ENCODE measurements around the gene SKAP1. TPM values are rescaled to one million over a fixed set of nuclear protein-coding genes. Genes with fewer than 3 reads are reported as not detected.

SKAP1 gene
- total and polyA plus RNA-seq, 8 donors: 1.2 to 3.0 (median 1.8) TPM

- no peak for ATAC-seq
- TF ChIP-seq CTCF (IDR thresholded peaks at IDR 0.05): no peak
- no peak for DNase-seq
- intact Hi-C loops (cut with DNase I): no loop called here
- Histone ChIP-seq H3K36me3 (no peaks in the 10 kb centered on the region), H3K27ac (peak overlapping the region in 1 of 2 donors; percentile 29), H3K27me3 (peaks cover 0 to 30% of the 10 kb centered on the region in 2 donors), H3K4me1 (no peaks in the 10 kb centered on the region), H3K4me3 (no peak overlapping the region), H3K9me3 (no peaks in the 10 kb centered on the region)
These were observed 11.8 kb upstream of the SKAP1 start for GRCh38 chr17:48441862-48442261.

- no peak for TF ChIP-seq CTCF (IDR thresholded peaks at IDR 0.05)
- H3K27ac ChIP-seq: no peak overlapping the region
These were observed 11.3 kb upstream of the SKAP1 start for GRCh38 chr17:48441231-48441711.

GRCh38 chr17:48440669-48441068 is 10.7 kb upstream of the SKAP1 start:
- ATAC-seq: no peak
- peak overlapping the region in 1 of 2 donors; percentile 30 for H3K27ac ChIP-seq
- no peaks in the 10 kb centered on the region for H3K9me3 ChIP-seq
- no peak overlapping the region for H3K4me3 ChIP-seq
- intact Hi-C loops (cut with DNase I): no loop called here
- H3K4me1 ChIP-seq: no peaks in the 10 kb centered on the region
- H3K27me3 ChIP-seq: peaks cover 0 to 36% of the 10 kb centered on the region in 2 donors
- H3K36me3 ChIP-seq: no peaks in the 10 kb centered on the region
- no peak for DNase-seq
- no peak for TF ChIP-seq CTCF (IDR thresholded peaks at IDR 0.05)

More at GRCh38 chr17:48441231-48441711, 11.3 kb upstream of the SKAP1 start:
- Histone ChIP-seq H3K4me3 (no peak overlapping the region), H3K4me1 (no peaks in the 10 kb centered on the region), H3K36me3 (no peaks in the 10 kb centered on the region), H3K27me3 (peaks cover 0 to 35% of the 10 kb centered on the region in 2 donors), H3K9me3 (no peaks in the 10 kb centered on the region)
- ATAC-seq: no peak
- DNase-seq: no peak
- intact Hi-C loops (cut with DNase I): no loop called here

- DNase-seq (peak in 1 of 4 donors; percentile 46), ATAC-seq (no peak)
- Histone ChIP-seq H3K4me1 (no peaks in the 10 kb centered on the region), H3K4me3 (no peak overlapping the region), H3K27ac (peak overlapping the region in 1 of 2 donors; percentile 30), H3K9me3 (no peaks in the 10 kb centered on the region), H3K27me3 (peaks cover 0 to 38% of the 10 kb centered on the region in 2 donors), H3K36me3 (no peaks in the 10 kb centered on the region)
- intact Hi-C loops (cut with DNase I): no loop called here
- TF ChIP-seq CTCF (IDR thresholded peaks at IDR 0.05): no peak
These were observed 10.0 kb upstream of the SKAP1 start for GRCh38 chr17:48439875-48440505.

- no peak overlapping the region for H3K27ac ChIP-seq
- intact Hi-C loops (cut with DNase I): no loop called here
- ATAC-seq: no peak
These were observed 9.3 kb upstream of the SKAP1 start for GRCh38 chr17:48439110-48439850.

More at GRCh38 chr17:48439110-48439850, 9.3 kb upstream of the SKAP1 start:
- Histone ChIP-seq H3K27me3 (peaks cover 0 to 39% of the 10 kb centered on the region in 2 donors), H3K4me3 (no peak overlapping the region), H3K36me3 (no peaks in the 10 kb centered on the region), H3K4me1 (no peaks in the 10 kb centered on the region), H3K9me3 (no peaks in the 10 kb centered on the region)
- no peak for DNase-seq
- TF ChIP-seq CTCF (IDR thresholded peaks at IDR 0.05): no peak
